Subcutaneous adipose tissue (tissue), 4 donors: ENCODE measurements around the gene STAT1. TPM values are rescaled to one million over a fixed set of nuclear protein-coding genes. Genes with fewer than 3 reads are reported as not detected.

Experiments used
- CTCF ChIP-seq: fragments of 450-650 bp; IDR thresholded peaks from one replicate; pipeline ENCODE4 v1.5.1; 2016; ENCODE audit warnings: low read depth, mild to moderate bottlenecking, control low read depth, antibody characterized with exemption, moderate library complexity
- total RNA-seq, 4 donors: library from RNA; depleted of rRNA; stranded (reverse); fragments of >200 nt; gene quantifications; one replicate each; pipeline ENCODE4 v1.1.0, GENCODE V29; 2016

Gene STAT1
- total RNA-seq, 4 donors from 2014 or later, result 55.5 to 123 (median 70.8) TPM

GRCh38 chr2:190997526-190998113 lies 16.4 kb downstream of the STAT1 start:
- TF ChIP-seq CTCF, result no peak

- TF ChIP-seq CTCF, result no peak
These were observed 17.0 kb downstream of the STAT1 start for GRCh38 chr2:190996947-190997346.

GRCh38 chr2:190996338-190996946 lies 17.5 kb downstream of the STAT1 start:
- no peak for TF ChIP-seq CTCF

GRCh38 chr2:190994148-190994547 lies 19.8 kb downstream of the STAT1 start:
- no peak for TF ChIP-seq CTCF

- TF ChIP-seq CTCF, result no peak
These were observed 20.7 kb downstream of the STAT1 start for GRCh38 chr2:190993292-190993643.

- TF ChIP-seq CTCF, result no peak
These were observed 23.8 kb downstream of the STAT1 start for GRCh38 chr2:190990132-190990531.

- no peak for TF ChIP-seq CTCF
These were observed 25.1 kb downstream of the STAT1 start for GRCh38 chr2:190988910-190989309.
